NCI-H345 treated with DMSO at 0.1 percent for 48 hours (cell line): ENCODE measurements around the gene RSPO1.
"Not testable (repeated sequence)": the region's sequence is repeated elsewhere in the genome, so short reads cannot be mapped to it uniquely, and the experiment has no call there.

ENCODE experiments used
- DNase-seq: peaks from one replicate; lab custom pipeline; 2025; ENCODE audit not compliant: unreplicated experiment; lab: John Stamatoyannopoulos, UW

The RSPO1 gene

GRCh38 chr1:37622131-37622530, 12.6 kb downstream of the RSPO1 start:
- DNase-seq: no peak

- no peak for DNase-seq
These were observed 13.3 kb downstream of the RSPO1 start for GRCh38 chr1:37621326-37621870.

GRCh38 chr1:37620707-37621106, 14.0 kb downstream of the RSPO1 start:
- DNase-seq: no peak

- DNase-seq: no peak
These were observed 18.4 kb downstream of the RSPO1 start for GRCh38 chr1:37616330-37616729.

GRCh38 chr1:37614105-37614504, 20.6 kb downstream of the RSPO1 start:
- DNase-seq: no peak

GRCh38 chr1:37612186-37612585, 22.5 kb downstream of the RSPO1 start:
- DNase-seq: no peak

GRCh38 chr1:37609994-37610393, 24.7 kb downstream of the RSPO1 start:
- no peak for DNase-seq

- DNase-seq: no peak
These were observed 25.7 kb downstream of the RSPO1 start for GRCh38 chr1:37609002-37609401.

GRCh38 chr1:37606481-37607263, 28.0 kb downstream of the RSPO1 start:
- no peak for DNase-seq

GRCh38 chr1:37605806-37606474, 28.8 kb downstream of the RSPO1 start:
- no peak for DNase-seq

GRCh38 chr1:37605061-37605650, 29.5 kb downstream of the RSPO1 start:
- no peak for DNase-seq

- DNase-seq: peak; percentile 35
These were observed 31.7 kb downstream of the RSPO1 start for GRCh38 chr1:37602750-37603694.

GRCh38 chr1:37601441-37601840, 33.3 kb downstream of the RSPO1 start:
- no peak for DNase-seq

GRCh38 chr1:37599940-37600339, 34.8 kb downstream of the RSPO1 start:
- DNase-seq: no peak

GRCh38 chr1:37596182-37596667, 38.5 kb downstream of the RSPO1 start:
- DNase-seq: no peak

GRCh38 chr1:37595440-37596181, 39.1 kb downstream of the RSPO1 start, which contains the start of gene GNL2:
Gene GNL2, minus strand, starts transcription at chr1:37595937. Its CDS starts 115 bp downstream, at chr1:37595822.
- DNase-seq: peak; percentile 82

- DNase-seq: no peak
These were observed 41.0 kb downstream of the RSPO1 start for GRCh38 chr1:37593726-37594125.

- no peak for DNase-seq
These were observed 45.8 kb downstream of the RSPO1 start for GRCh38 chr1:37588939-37589338.

GRCh38 chr1:37584544-37584943, 50.1 kb downstream of the RSPO1 start:
- DNase-seq: not testable (repeated sequence)

- DNase-seq: no peak
These were observed 59.0 kb downstream of the RSPO1 start for GRCh38 chr1:37575692-37576091.
